Astrocyte (in vitro differentiated cells and primary cell): ENCODE results near the gene RAF1.

Source experiments
- CTCF ChIP-seq: IDR thresholded peaks from 2 replicates; pipeline ENCODE4 v1.5.1; 2011; ENCODE audit warnings: low read depth, mild to moderate bottlenecking, inconsistent platforms, low read length, moderate library complexity; ENCODE audit not compliant: insufficient read depth
- EZH2 ChIP-seq: IDR thresholded peaks from 2 replicates; pipeline ENCODE4 v1.6.1; 2012; ENCODE audit warnings: mild to moderate bottlenecking, low read length, inconsistent platforms; ENCODE audit not compliant: insufficient read depth

DNA sequence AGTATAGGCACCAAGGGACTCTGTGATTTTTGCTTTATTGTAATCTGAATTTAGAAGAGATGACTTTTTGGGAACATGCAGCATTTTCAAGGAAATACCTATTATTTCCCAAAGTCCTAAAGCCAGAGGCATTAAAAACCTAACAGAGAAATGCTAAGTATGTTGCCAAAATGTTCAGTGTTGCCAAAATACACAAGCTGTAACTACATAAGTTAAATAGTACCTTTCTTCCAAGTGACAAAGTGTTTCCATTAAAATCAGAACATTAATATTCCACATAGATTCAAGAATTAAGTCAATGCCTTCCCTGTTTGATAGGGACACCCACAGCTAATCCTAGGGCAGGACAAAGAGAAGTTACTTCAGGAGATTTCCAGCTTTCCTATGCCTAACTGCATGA lies 65.0 kb downstream of the RAF1 start:
- TF ChIP-seq CTCF (no peak), EZH2 (no peak)
